Measurements from ENCODE around the gene MAP3K2.

DNA sequence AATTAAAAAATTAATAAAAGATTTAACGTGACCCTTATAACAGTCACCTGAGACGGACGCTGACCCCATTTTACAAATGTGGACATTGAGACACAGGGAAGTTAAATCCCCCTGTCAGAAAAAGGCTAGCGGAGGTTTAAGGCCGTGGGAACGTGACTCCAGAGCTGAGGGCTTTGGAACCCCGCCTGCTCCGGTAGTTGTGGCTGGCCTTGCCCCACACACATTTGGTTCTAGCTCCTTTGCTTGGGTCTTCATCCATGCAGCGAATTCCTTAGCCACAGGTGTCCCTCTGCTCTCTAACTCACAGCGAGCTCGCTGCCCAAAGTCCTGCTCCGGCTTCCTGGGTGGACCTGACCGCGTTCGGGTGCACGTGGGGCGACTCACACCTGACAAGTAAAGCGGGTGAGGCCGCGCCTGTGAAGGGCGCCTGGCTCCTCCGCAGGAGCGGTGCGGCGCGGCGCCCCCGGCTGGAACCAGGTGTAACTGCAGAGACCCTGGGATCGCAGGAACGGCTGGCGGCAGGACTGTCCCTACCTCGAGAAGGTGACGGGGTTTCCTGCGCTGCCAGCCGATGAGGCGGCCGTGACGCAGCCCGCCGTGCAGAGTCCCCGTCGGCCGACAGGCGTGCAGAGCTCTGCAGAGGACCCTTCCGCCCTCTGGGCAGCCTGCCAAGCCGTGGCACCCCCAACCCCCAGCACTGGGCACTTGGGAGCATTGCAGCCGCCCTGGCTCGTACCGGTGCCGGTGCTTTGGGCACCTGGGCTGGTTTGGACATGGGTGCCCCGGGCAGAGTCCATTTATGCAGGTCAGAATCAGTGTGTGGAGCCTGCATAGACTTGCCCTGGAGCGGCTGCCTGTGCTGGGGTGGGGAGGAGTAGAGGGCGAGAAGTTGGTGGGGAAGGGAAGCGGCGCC lies 28.1 kb upstream of the MAP3K2 start:
- TF ChIP-seq, protein P1, sequence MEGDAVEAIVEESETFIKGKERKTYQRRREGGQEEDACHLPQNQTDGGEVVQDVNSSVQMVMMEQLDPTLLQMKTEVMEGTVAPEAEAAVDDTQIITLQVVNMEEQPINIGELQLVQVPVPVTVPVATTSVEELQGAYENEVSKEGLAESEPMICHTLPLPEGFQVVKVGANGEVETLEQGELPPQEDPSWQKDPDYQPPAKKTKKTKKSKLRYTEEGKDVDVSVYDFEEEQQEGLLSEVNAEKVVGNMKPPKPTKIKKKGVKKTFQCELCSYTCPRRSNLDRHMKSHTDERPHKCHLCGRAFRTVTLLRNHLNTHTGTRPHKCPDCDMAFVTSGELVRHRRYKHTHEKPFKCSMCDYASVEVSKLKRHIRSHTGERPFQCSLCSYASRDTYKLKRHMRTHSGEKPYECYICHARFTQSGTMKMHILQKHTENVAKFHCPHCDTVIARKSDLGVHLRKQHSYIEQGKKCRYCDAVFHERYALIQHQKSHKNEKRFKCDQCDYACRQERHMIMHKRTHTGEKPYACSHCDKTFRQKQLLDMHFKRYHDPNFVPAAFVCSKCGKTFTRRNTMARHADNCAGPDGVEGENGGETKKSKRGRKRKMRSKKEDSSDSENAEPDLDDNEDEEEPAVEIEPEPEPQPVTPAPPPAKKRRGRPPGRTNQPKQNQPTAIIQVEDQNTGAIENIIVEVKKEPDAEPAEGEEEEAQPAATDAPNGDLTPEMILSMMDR (IDR thresholded peaks at IDR 0.05) = peak; percentile 58 to 82 (median 79)
- no peak for TF ChIP-seq POLR2A (IDR thresholded peaks at IDR 0.05)

Data from esophagus squamous epithelium (tissue), 4 donors.